HepG2 (cell line): ENCODE results near the gene IGLON5. TPM values are rescaled to one million over a fixed set of nuclear protein-coding genes. Genes with fewer than 3 reads are reported as not detected.

ENCODE experiments used
- ARNTL ChIP-seq: sonication (generic); formaldehyde crosslinking; IDR thresholded peaks from 2 replicates; pipeline ENCODE4 v1.4.0; 2020; ENCODE audit warnings: mild to moderate bottlenecking, missing genetic modification reagents
- BCL6 ChIP-seq: IDR thresholded peaks from 2 replicates; pipeline ENCODE4 v1.6.1; 2016; ENCODE audit warnings: missing genetic modification reagents, missing compliant biosample characterization
- ERF ChIP-seq: IDR thresholded peaks from 2 replicates; pipeline ENCODE4 v1.6.1; 2018; ENCODE audit warnings: missing biosample characterization, missing genetic modification reagents
- HMG20A ChIP-seq: IDR thresholded peaks from 2 replicates; pipeline ENCODE4 v1.6.1; 2016; ENCODE audit warnings: borderline replicate concordance
- IRX3 ChIP-seq: sonication (generic); formaldehyde crosslinking; IDR thresholded peaks from 2 replicates; pipeline ENCODE4 v1.8.1; 2023; ENCODE audit warnings: mild to moderate bottlenecking, low read depth, missing genetic modification reagents, borderline replicate concordance
- SIX4 ChIP-seq: sonication (generic); formaldehyde crosslinking; IDR thresholded peaks from 2 replicates; pipeline ENCODE4 v1.4.0; 2020; ENCODE audit warnings: missing genetic modification reagents
- SUZ12 ChIP-seq: fragments of 150-350 bp; IDR thresholded peaks from 2 replicates; pipeline ENCODE4 v1.6.1; 2014; ENCODE audit warnings: low read depth, low read length
- TGIF2 ChIP-seq: IDR thresholded peaks from 2 replicates; pipeline ENCODE4 v1.6.1; 2016; ENCODE audit warnings: control low read depth, missing compliant biosample characterization
- ZNF276 ChIP-seq: sonication (generic); formaldehyde crosslinking; IDR thresholded peaks from 2 replicates; pipeline ENCODE4 v1.4.0; 2020; ENCODE audit warnings: mild to moderate bottlenecking, low read depth, missing genetic modification reagents
- ZNF687 ChIP-seq: sonication (generic); formaldehyde crosslinking; IDR thresholded peaks from 2 replicates; pipeline ENCODE4 v1.5.1; 2020; ENCODE audit warnings: mild to moderate bottlenecking, missing genetic modification reagents, moderate library complexity
- ZNF878 ChIP-seq: sonication (generic); formaldehyde crosslinking; IDR thresholded peaks from 2 replicates; pipeline ENCODE4 v1.8.1; 2023; ENCODE audit warnings: mild to moderate bottlenecking, missing genetic modification reagents, moderate library complexity
- polyA plus RNA-seq, 8 experiments: library from polyadenylated mRNA; depleted of rRNA in 3 of 8; stranded (reverse) in 7 of 8; unstranded in 1 of 8; fragments of >200 nt; fragmentation: Illumina TruSeq in 4 of 8; extraction: Trizol in 4 of 8; gene quantifications; 2 replicates each; pipeline versions ENCODE4 v1.2.1 to v1.2.3, GENCODE V29; 2011 to 2016; ENCODE audit warnings: low read depth in 4 of 8, missing spikeins in 1 of 8, mixed read lengths in 1 of 8; ENCODE audit not compliant: insufficient read depth in 1 of 8
- total RNA-seq, 5 experiments: library from RNA; depleted of rRNA; stranded (reverse); fragments of >200 nt; fragmentation: Illumina TruSeq; extraction: Trizol; gene quantifications; 2 replicates each; pipeline ENCODE4 v1.2.3, GENCODE V29; 2016; ENCODE audit warnings: low read depth in 1 of 5
- TF ChIP-seq, protein P1 (sequence below): sonication (generic); formaldehyde crosslinking; IDR thresholded peaks from 2 replicates; pipeline ENCODE4 v1.4.0; 2020; ENCODE audit warnings: mild to moderate bottlenecking, missing genetic modification reagents
- TF ChIP-seq, protein P2 (sequence below): sonication (generic); formaldehyde crosslinking; IDR thresholded peaks from 2 replicates; pipeline ENCODE4 v1.5.1; 2020; ENCODE audit warnings: missing genetic modification reagents, mild to moderate bottlenecking, borderline replicate concordance

IGLON5 gene
- total and polyA plus RNA-seq, 2 of the 13 experiments (the other 11 are each of a cell fraction or from before 2014, with no cell fraction given), result 0.04 to 5.7 TPM

DNA sequence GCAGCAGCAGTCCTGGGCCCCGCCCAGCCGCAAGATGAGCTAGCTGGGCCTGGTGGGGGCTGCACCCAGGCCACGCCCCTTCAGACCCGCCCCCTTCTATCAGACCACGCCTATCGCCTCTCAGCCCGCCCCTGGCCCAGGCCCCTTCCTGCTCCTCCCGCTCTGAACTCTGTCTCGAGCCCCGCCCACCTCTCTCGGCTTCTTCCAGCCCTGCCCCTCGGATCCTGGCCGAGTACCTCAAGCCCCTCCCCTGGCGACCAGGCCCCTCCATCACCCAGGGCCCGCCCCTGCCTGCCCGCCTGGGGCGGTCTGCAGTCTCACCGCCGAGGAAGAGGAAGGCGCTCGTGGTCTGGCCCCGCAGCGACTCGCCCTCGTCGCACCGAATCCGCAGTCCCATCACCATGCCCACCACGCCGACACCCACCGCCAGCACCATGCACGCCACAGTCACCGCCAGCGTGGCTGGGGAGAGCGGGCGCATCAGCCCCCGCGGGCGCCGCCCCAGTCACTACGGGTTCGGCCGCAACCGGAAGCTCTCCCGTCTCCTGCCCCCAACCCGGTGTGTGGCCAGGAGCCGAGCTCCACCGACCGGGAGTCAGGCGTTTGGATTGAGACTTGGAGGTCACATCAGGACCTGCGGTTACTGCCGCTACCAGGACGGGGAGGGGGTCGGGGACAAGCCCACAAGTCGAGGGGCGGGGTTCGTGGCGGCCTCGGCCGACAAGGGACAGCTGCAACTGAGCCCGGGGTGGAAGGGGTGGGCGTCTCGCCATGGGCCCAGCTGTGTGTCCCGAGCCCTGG is 56.3 kb downstream of the IGLON5 start (continued):
- TF ChIP-seq, protein P1, sequence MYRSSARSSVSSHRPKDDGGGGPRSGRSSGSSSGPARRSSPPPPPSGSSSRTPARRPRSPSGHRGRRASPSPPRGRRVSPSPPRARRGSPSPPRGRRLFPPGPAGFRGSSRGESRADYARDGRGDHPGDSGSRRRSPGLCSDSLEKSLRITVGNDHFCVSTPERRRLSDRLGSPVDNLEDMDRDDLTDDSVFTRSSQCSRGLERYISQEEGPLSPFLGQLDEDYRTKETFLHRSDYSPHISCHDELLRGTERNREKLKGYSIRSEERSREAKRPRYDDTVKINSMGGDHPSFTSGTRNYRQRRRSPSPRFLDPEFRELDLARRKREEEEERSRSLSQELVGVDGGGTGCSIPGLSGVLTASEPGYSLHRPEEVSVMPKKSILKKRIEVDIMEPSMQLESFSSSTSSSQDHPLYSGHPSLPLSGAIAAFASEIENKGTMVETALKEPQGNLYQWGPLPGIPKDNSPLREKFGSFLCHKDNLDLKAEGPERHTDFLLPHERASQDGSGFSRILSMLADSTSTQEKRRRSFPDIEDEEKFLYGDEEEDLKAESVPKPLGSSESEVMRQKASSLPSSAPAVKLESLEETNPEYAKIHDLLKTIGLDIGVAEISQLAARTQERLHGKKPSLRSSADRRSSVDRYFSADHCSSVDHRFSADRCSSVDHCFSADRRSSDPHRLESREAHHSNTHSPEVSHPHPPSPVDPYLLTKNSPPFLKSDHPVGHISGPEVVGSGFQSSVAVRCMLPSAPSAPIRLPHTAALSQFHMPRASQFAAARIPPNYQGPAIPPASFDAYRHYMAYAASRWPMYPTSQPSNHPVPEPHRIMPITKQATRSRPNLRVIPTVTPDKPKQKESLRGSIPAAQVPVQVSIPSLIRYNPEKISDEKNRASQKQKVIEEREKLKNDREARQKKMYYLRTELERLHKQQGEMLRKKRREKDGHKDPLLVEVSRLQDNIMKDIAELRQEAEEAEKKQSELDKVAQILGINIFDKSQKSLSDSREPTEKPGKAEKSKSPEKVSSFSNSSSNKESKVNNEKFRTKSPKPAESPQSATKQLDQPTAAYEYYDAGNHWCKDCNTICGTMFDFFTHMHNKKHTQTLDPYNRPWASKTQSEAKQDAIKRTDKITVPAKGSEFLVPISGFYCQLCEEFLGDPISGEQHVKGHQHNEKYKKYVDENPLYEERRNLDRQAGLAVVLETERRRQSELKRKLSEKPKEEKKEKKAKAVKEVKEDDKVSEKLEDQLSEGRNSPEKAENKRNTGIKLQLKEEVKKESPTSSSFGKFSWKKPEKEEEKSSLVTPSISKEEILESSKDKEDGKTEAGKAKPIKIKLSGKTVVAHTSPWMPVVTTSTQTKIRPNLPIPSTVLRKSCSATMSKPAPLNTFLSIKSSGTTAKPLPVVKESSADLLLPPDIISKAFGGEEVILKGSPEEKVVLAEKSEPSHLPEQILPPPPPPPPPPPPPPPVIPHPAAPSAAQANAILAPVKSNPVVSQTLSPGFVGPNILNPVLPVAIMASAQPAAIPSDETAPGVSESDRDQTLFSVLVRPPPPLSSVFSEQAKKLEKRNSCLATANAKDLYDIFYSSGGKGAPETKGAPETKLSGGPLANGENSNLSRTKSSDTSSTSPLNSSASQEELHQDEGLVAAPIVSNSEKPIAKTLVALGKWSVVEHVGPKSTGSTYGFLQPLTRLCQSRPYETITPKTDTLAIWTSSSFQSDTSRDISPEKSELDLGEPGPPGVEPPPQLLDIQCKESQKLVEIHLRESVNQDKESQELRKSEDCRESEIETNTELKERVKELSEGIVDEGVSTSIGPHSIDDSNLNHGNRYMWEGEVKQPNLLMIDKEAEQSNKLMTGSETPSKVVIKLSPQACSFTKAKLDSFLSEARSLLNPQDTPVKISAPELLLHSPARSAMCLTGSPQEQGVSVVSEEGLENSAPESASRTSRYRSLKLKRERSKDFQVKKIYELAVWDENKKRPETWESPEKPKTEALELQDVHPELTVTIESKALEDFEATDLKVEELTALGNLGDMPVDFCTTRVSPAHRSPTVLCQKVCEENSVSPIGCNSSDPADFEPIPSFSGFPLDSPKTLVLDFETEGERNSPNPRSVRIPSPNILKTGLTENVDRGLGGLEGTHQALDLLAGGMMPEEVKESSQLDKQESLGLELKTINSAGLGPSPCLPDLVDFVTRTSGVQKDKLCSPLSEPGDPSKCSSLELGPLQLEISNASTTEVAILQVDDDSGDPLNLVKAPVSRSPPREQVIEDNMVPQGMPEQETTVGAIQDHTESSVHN (CRISPR knock-in tag), result 0 out of 2 replicates have a peak, but pooled peaks have one; percentile 85
- TF ChIP-seq HMG20A (CRISPR knock-in tag) (0 out of 2 replicates have a peak, but pooled peaks have one; percentile 14), SUZ12 (no peak), BCL6 (CRISPR knock-in tag) (peak; percentile 23; the same call in 1 of the 2 replicates), ZNF687 (CRISPR knock-in tag) (peak; percentile 95), ARNTL (CRISPR knock-in tag) (0 out of 2 replicates have a peak, but pooled peaks have one; percentile 63), SIX4 (CRISPR knock-in tag) (peak; percentile 24; the same call in 1 of the 2 replicates), IRX3 (0 out of 2 replicates have a peak, but pooled peaks have one; percentile 67), ZNF878 (no peak), TGIF2 (CRISPR knock-in tag) (0 out of 2 replicates have a peak, but pooled peaks have one; percentile 10), ERF (CRISPR knock-in tag) (peak; percentile 64; the same call in 1 of the 2 replicates), ZNF276 (CRISPR knock-in tag) (0 out of 2 replicates have a peak, but pooled peaks have one; percentile 30)
- TF ChIP-seq, protein P2, sequence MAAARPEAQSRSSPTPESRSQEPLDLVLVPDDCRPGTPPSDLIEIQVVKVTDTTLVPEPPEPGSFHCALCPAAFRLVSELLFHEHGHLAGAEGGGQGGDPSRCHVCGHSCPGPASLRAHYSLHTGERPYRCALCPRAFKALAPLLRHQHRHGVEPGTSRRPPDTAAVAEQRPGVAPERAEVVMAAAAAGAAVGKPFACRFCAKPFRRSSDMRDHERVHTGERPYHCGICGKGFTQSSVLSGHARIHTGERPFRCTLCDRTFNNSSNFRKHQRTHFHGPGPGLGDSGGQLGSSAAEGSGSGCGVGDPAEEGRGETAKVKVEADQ (CRISPR knock-in tag), result peak; percentile 60; the same call in 1 of the 2 replicates
